Iris pigment epithelial cell (primary cell): Measurements from ENCODE around the gene ALDH1L2.
"Not testable (repeated sequence)": the region's sequence is repeated elsewhere in the genome, so short reads cannot be mapped to it uniquely, and the experiment has no call there.

Source experiments
- DNase-seq: peaks from one replicate; pipeline ENCODE4 v3.0.0-alpha.2; 2011; ENCODE audit warnings: low read depth

Gene ALDH1L2

DNA sequence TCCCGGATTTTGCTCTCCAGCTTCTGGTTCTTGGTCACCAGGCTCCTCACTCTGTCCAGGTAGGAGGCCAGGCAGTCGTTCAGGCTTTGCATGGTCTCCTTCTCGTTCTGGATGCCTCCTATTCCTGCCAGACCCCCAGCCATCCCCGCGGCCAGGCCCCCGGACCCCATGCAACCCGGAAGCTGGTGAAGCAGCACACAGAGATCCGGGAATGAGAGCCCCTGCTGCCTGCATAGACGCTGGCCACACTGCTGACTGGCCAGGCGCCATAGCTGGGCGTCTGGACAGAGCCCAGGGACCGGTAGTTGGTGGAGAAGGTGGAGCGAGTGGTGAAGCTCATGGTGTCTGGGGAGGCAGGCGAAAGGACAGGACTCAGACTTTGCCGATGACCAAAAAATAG is 106.6 kb downstream of the ALDH1L2 start:
- DNase-seq = not testable (repeated sequence)

DNA sequence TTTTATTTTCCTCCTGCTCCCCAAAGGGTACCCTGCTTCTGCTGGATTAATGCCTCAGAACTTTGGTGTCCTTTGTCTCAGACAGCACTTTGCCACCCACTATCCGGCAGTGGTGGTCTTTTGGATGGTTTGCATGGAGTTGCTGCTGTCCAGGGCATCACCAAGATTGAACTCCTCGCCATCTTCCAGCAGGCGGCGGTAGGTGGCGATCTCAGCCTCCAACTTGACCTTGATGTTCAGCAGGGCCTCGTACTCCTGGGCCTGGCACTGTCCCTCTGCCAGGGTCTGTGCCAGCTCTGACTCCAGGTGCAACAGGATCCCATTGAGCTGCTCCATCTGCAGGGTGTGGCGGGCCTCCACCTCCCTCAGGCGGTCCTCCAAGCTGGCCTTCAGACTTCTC is 107.6 kb downstream of the ALDH1L2 start:
- DNase-seq = no peak

DNA sequence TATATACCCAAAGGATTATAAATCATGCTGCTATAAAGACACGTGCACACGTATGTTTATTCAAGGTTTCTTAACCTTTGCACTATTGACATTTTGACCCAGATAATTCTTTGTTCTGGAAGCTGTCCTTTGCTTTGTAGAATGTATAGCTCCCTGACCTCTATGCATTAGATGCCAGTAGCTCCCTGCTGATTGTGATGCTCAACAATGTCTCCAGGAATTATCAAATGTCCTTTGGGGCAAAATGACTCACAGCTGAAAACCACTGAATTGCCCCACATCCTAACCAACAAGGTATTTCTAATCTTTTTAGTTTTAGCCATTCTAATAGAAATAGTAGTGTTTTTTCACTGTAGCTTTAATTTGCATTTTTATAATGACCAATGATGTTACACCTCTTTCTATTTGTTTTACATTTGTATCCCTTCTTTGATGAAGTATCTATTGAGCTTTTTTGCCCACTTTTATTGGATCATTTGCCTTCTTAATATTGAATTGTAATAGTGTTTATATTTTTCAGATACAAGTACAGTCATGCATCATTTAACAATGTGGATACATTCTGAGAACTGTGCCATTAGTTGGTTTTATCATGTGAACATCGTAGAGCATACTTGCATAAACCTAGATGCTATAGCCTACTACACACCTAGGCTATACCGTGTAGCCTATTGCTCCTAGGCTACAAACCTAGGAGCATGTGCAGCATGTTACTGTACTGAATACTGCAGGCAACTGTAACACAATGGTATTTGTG is 108.5 kb downstream of the ALDH1L2 start:
- peak; percentile 47 for DNase-seq

DNA sequence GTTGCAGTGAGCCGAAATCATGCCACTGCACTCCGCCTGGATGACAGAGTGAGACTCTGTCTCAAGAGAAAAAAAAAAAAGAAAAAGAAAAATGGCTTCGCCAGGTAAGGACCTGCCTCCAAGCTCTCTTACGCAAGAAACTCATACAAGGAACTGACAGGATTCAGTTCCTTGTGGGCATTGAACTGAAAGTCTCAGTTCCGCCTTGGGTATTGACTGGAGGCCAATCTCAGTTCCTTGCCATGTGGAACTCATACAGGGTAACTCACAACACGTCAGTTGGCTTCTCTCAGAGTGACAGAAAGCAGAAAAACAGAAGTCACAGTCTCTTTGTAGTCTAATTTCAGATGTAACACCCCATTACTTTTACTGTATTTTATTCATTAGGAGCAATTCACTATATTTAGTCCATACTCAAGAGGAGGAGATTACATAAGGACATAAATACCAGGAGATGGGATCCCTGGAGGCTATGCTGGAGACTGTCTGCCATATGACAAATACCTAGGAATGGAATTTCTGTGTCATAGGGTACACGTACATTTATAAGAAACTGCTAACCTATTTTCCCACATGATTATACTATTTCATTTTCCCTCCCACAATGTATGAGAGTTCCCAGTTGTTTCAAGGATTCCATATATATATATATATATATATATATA is 109.5 kb downstream of the ALDH1L2 start:
- no peak for DNase-seq

DNA sequence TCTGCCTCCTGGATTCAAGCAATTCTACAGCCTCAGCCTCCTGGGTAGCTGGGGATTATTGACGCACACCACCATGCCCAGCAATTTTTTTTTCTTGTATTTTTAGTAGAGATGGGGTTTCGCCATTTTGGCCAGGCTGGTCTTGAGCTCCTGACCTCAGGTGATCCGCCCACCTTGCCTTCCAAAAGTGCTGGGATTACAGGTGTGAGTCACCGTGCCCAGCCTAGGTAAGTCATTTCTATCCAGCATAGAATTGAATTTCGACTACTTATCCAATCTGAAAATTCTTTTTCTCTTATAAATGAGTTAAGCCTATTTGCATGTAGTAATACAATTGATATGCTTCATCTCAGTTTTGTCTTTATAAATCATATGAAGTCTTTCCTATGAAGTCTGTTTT is 111.0 kb downstream of the ALDH1L2 start:
- DNase-seq = no peak

DNA sequence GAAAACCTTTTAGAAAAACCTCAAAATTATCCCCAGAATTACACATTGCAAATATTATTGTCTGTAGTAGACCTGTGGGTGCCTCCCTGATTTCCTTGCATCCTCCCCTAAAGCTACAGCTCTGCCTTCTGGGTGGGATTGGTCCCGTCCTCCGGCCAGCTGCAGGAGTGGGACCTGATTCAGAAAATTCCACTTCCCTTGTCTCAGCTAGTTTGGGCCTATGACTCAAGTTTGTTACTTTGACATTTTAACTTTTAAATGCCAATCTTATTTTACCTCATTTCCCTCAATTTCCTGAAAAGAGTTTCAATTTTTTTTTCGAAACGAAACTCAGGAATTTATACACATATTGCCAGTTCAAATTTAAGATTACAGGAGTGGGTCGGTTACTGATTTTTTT is 113.0 kb downstream of the ALDH1L2 start:
- DNase-seq = peak; percentile 21
